Muscle layer of colon (tissue), 2 donors: ENCODE measurements around the gene ANXA9.

Source experiments
- H3K27ac ChIP-seq: one replicate; pipeline ENCODE4 v1.7.0; 2013; ENCODE audit warnings: low read depth, mild to moderate bottlenecking, low read length, moderate library complexity
- H3K27me3 ChIP-seq, 2 donors: one replicate each; pipeline ENCODE4 v1.7.0; 2013; ENCODE audit warnings: low read length in 2 of 2, mild to moderate bottlenecking in 2 of 2; ENCODE audit not compliant: insufficient read depth in 2 of 2, control insufficient read depth in 1 of 2
- H3K36me3 ChIP-seq: one replicate; pipeline ENCODE4 v1.7.0; 2013; ENCODE audit warnings: mild to moderate bottlenecking, low read length; ENCODE audit not compliant: insufficient read depth
- H3K4me1 ChIP-seq: one replicate; pipeline ENCODE4 v1.7.0; 2013; ENCODE audit warnings: mild to moderate bottlenecking, low read length; ENCODE audit not compliant: insufficient read depth
- H3K4me3 ChIP-seq, 2 donors: one replicate each; pipeline ENCODE4 v1.7.0; 2013; ENCODE audit warnings: low read length in 2 of 2, low read depth in 1 of 2, mild to moderate bottlenecking in 1 of 2, moderate library complexity in 1 of 2
- H3K9ac ChIP-seq: one replicate; pipeline ENCODE4 v1.7.0; 2013; ENCODE audit warnings: low read length
- H3K9me3 ChIP-seq: one replicate; pipeline ENCODE4 v1.7.0; 2013; ENCODE audit warnings: mild to moderate bottlenecking, low read length
- donor health status: abdominal sarcoma.
- donor health status: Adenocarcinoma of cecum.

Gene ANXA9

GRCh38 chr1:150981805-150982712 is at the start of gene ANXA9:
Gene ANXA9 (plus strand): TSS chr1:150982292. CDS start chr1:150983106, 814 bp downstream.
- no peak within 1 kb of the TSS for H3K9ac ChIP-seq
- H3K4me3 ChIP-seq: no peak within 1 kb of the TSS
- H3K27ac ChIP-seq: no peak within 1 kb of the TSS
- H3K27me3 ChIP-seq: no peaks in the 10 kb centered on the region
- H3K9me3 ChIP-seq: no peaks in the 10 kb centered on the region
- peaks cover 10% of the 10 kb centered on the region for H3K4me1 ChIP-seq
- H3K36me3 ChIP-seq: no peaks in the 10 kb centered on the region

GRCh38 chr1:150944856-150945255 is 37.2 kb upstream of the ANXA9 start:
- H3K9me3 ChIP-seq: no peaks in the 10 kb centered on the region
- H3K36me3 ChIP-seq: peaks cover 86% of the 10 kb centered on the region
- H3K27ac ChIP-seq: no peak overlapping the region
- no peak overlapping the region for H3K4me3 ChIP-seq
- no peaks in the 10 kb centered on the region for H3K27me3 ChIP-seq
- H3K4me1 ChIP-seq: no peaks in the 10 kb centered on the region
- no peak overlapping the region for H3K9ac ChIP-seq

- Histone ChIP-seq H3K4me3 (no peak overlapping the region), H3K36me3 (peaks cover 62% of the 10 kb centered on the region), H3K27ac (no peak overlapping the region), H3K27me3 (no peaks in the 10 kb centered on the region), H3K9me3 (no peaks in the 10 kb centered on the region), H3K4me1 (no peaks in the 10 kb centered on the region), H3K9ac (no peak overlapping the region)
These were observed 27.4 kb upstream of the ANXA9 start for GRCh38 chr1:150954708-150955107.

- H3K4me1 ChIP-seq: no peaks in the 10 kb centered on the region
- H3K9ac ChIP-seq: no peak overlapping the region
- H3K27me3 ChIP-seq: no peaks in the 10 kb centered on the region
- no peak overlapping the region for H3K27ac ChIP-seq
- H3K36me3 ChIP-seq: peaks cover 62% of the 10 kb centered on the region
- H3K4me3 ChIP-seq: no peak overlapping the region
- no peaks in the 10 kb centered on the region for H3K9me3 ChIP-seq
These were observed 26.8 kb upstream of the ANXA9 start for GRCh38 chr1:150955280-150955679.

- no peak overlapping the region for H3K27ac ChIP-seq
- H3K4me1 ChIP-seq: no peaks in the 10 kb centered on the region
- H3K9me3 ChIP-seq: no peaks in the 10 kb centered on the region
- peaks cover 67% of the 10 kb centered on the region for H3K36me3 ChIP-seq
- no peaks in the 10 kb centered on the region for H3K27me3 ChIP-seq
- no peak overlapping the region for H3K9ac ChIP-seq
- no peak overlapping the region for H3K4me3 ChIP-seq
These were observed 24.4 kb upstream of the ANXA9 start for GRCh38 chr1:150957666-150958065.

- Histone ChIP-seq H3K9me3 (no peaks in the 10 kb centered on the region), H3K36me3 (peaks cover 74% of the 10 kb centered on the region), H3K9ac (no peak overlapping the region), H3K4me1 (no peaks in the 10 kb centered on the region), H3K27ac (no peak overlapping the region), H3K27me3 (no peaks in the 10 kb centered on the region), H3K4me3 (no peak overlapping the region)
These were observed 21.4 kb upstream of the ANXA9 start for GRCh38 chr1:150960646-150961045.

- Histone ChIP-seq H3K4me3 (no peak overlapping the region), H3K9me3 (no peaks in the 10 kb centered on the region), H3K27me3 (no peaks in the 10 kb centered on the region), H3K27ac (no peak overlapping the region), H3K36me3 (peaks cover 77% of the 10 kb centered on the region), H3K9ac (no peak overlapping the region), H3K4me1 (no peaks in the 10 kb centered on the region)
These were observed 20.3 kb upstream of the ANXA9 start for GRCh38 chr1:150961756-150962155.

- no peak overlapping the region for H3K4me3 ChIP-seq
- H3K9me3 ChIP-seq: no peaks in the 10 kb centered on the region
- no peaks in the 10 kb centered on the region for H3K4me1 ChIP-seq
- peaks cover 91% of the 10 kb centered on the region for H3K36me3 ChIP-seq
- no peaks in the 10 kb centered on the region for H3K27me3 ChIP-seq
- H3K27ac ChIP-seq: no peak overlapping the region
- no peak overlapping the region for H3K9ac ChIP-seq
These were observed 18.6 kb upstream of the ANXA9 start for GRCh38 chr1:150963321-150964163.

- no peak overlapping the region for H3K4me3 ChIP-seq
- H3K9me3 ChIP-seq: no peaks in the 10 kb centered on the region
- H3K27ac ChIP-seq: no peak overlapping the region
- no peaks in the 10 kb centered on the region for H3K4me1 ChIP-seq
- peaks cover 91% of the 10 kb centered on the region for H3K36me3 ChIP-seq
- H3K9ac ChIP-seq: no peak overlapping the region
- H3K27me3 ChIP-seq: no peaks in the 10 kb centered on the region
These were observed 18.0 kb upstream of the ANXA9 start for GRCh38 chr1:150964164-150964489.

GRCh38 chr1:150965605-150966004 is 16.5 kb upstream of the ANXA9 start:
- H3K27ac ChIP-seq: no peak overlapping the region
- no peaks in the 10 kb centered on the region for H3K27me3 ChIP-seq
- peaks cover 79% of the 10 kb centered on the region for H3K36me3 ChIP-seq
- H3K4me3 ChIP-seq: no peak overlapping the region
- H3K9me3 ChIP-seq: no peaks in the 10 kb centered on the region
- no peak overlapping the region for H3K9ac ChIP-seq
- peaks cover 10% of the 10 kb centered on the region for H3K4me1 ChIP-seq

- Histone ChIP-seq H3K4me1 (peaks cover 14% of the 10 kb centered on the region), H3K36me3 (peaks cover 75% of the 10 kb centered on the region), H3K9ac (no peak overlapping the region), H3K27me3 (no peaks in the 10 kb centered on the region), H3K4me3 (no peak overlapping the region), H3K9me3 (no peaks in the 10 kb centered on the region), H3K27ac (no peak overlapping the region)
These were observed 16.1 kb upstream of the ANXA9 start for GRCh38 chr1:150966011-150966410.
